RWPE2 (cell line): ENCODE measurements around the gene APC2.

Source experiments
- ATAC-seq: fragments of 200-7000 bp; cut with Tn5 transposase; 3 replicates; pipeline ENCODE4 v1.9.1; 2021; ENCODE audit warnings: low read depth
- DNase-seq: peaks from one replicate; pipeline ENCODE4 v3.0.0-alpha.2; 2020; ENCODE audit warnings: low spot score
- H3K27ac ChIP-seq: fragments of 450-650 bp; 2 replicates; pipeline ENCODE4 v1.5.1; 2017; ENCODE audit warnings: mild to moderate bottlenecking; ENCODE audit not compliant: poor library complexity, severe bottlenecking
- H3K27me3 ChIP-seq: fragments of 250-450 bp; sonication (Bioruptor Pico); 2 replicates; pipeline ENCODE4 v1.5.1; 2021; ENCODE audit warnings: mild to moderate bottlenecking, moderate library complexity; ENCODE audit not compliant: insufficient read depth, poor library complexity, severe bottlenecking
- H3K36me3 ChIP-seq: fragments of 250-450 bp; sonication (Bioruptor Pico); 2 replicates; pipeline ENCODE4 v1.5.1; 2020; ENCODE audit warnings: low read depth, mild to moderate bottlenecking, moderate library complexity
- H3K4me1 ChIP-seq: fragments of 250-450 bp; sonication (Bioruptor Pico); 2 replicates; pipeline ENCODE4 v1.5.1; 2021; ENCODE audit warnings: mild to moderate bottlenecking, moderate library complexity; ENCODE audit not compliant: insufficient read depth, poor library complexity, severe bottlenecking
- H3K4me3 ChIP-seq: fragments of 250-450 bp; sonication (Bioruptor Pico); 2 replicates; pipeline ENCODE4 v1.5.1; 2021; ENCODE audit warnings: mild to moderate bottlenecking, moderate library complexity; ENCODE audit not compliant: severe bottlenecking
- H3K9me3 ChIP-seq: fragments of 250-450 bp; sonication (Bioruptor Pico); 2 replicates; pipeline ENCODE4 v1.5.1; 2021; ENCODE audit warnings: mild to moderate bottlenecking, moderate library complexity; ENCODE audit not compliant: severe bottlenecking
- CTCF ChIP-seq: fragments of 450-650 bp; IDR thresholded peaks from one replicate; pipeline ENCODE4 v1.5.1; 2017; ENCODE audit warnings: mild to moderate bottlenecking, moderate library complexity; ENCODE audit not compliant: poor library complexity, severe bottlenecking

Gene APC2

GRCh38 chr19:1487576-1488281 lies 37.8 kb downstream of the APC2 start:
- Histone ChIP-seq H3K9me3 (no peaks in the 10 kb centered on the region), H3K27ac (no peak overlapping the region), H3K4me1 (no peaks in the 10 kb centered on the region), H3K36me3 (no peaks in the 10 kb centered on the region), H3K27me3 (no peaks in the 10 kb centered on the region), H3K4me3 (no peak overlapping the region)
- DNase-seq (no peak), ATAC-seq (no peak)
- no peak for TF ChIP-seq CTCF

GRCh38 chr19:1488282-1488601 lies 38.3 kb downstream of the APC2 start:
- DNase-seq: no peak
- Histone ChIP-seq H3K9me3 (no peaks in the 10 kb centered on the region), H3K36me3 (no peaks in the 10 kb centered on the region), H3K27me3 (no peaks in the 10 kb centered on the region), H3K4me3 (no peak overlapping the region), H3K4me1 (no peaks in the 10 kb centered on the region), H3K27ac (no peak overlapping the region)
- ATAC-seq: no peak
- no peak for TF ChIP-seq CTCF

GRCh38 chr19:1489463-1490310 lies 39.8 kb downstream of the APC2 start:
- H3K27ac ChIP-seq: no peak overlapping the region
- H3K4me3 ChIP-seq: peak overlapping the region; percentile 33
- no peaks in the 10 kb centered on the region for H3K36me3 ChIP-seq
- H3K4me1 ChIP-seq: no peaks in the 10 kb centered on the region
- H3K27me3 ChIP-seq: no peaks in the 10 kb centered on the region
- DNase-seq: no peak
- TF ChIP-seq CTCF: no peak
- no peaks in the 10 kb centered on the region for H3K9me3 ChIP-seq
- no peak for ATAC-seq

GRCh38 chr19:1490311-1491113 lies 40.6 kb downstream of the APC2 start, which contains the start of gene PCSK4:
PCSK4 (minus strand) TSS chr19:1490350; CDS start chr19:1490346, 4 bp downstream.
- Histone ChIP-seq H3K9me3 (no peaks in the 10 kb centered on the region), H3K27ac (no peak within 1 kb of the TSS), H3K27me3 (no peaks in the 10 kb centered on the region), H3K36me3 (no peaks in the 10 kb centered on the region), H3K4me3 (peak within 1 kb of the TSS; percentile 33), H3K4me1 (no peaks in the 10 kb centered on the region)
- ATAC-seq (peak; percentile 91), DNase-seq (peak; percentile 94)
- TF ChIP-seq CTCF: no peak
